Measurements from ENCODE around the gene ARID5A.

The ARID5A gene

GRCh38 chr2:96548558-96549465 is 12.3 kb downstream of the ARID5A start:
- peaks cover 18% of the 10 kb centered on the region; the same call in 1 of the 2 replicates for H3K36me3 ChIP-seq (ENCODE audit: insufficient read depth)
- H4K20me1 ChIP-seq (ENCODE audit: insufficient read depth), result peaks cover 36% of the 10 kb centered on the region
- no peak overlapping the region for H2AFZ ChIP-seq (ENCODE audit: low read depth)
- peaks cover 48% of the 10 kb centered on the region for H3K79me2 ChIP-seq (ENCODE audit: insufficient read depth, low read depth)
- no peak overlapping the region; the same call in 1 of the 2 replicates for H3K27ac ChIP-seq
- H3K4me2 ChIP-seq, result no peak overlapping the region
- no peak for TF ChIP-seq CTCF (conservative IDR thresholded peaks at IDR 0.05; ENCODE audit: low read depth, low read length)
- H3K9ac ChIP-seq, result no peak overlapping the region
- H3K4me3 ChIP-seq (IDR thresholded peaks at IDR 0.05; ENCODE audit: insufficient read depth, low read depth, low read length), result no peak overlapping the region
- no peaks in the 10 kb centered on the region for H3K27me3 ChIP-seq (ENCODE audit: insufficient read depth, low read depth)
- peaks cover 45% of the 10 kb centered on the region for H3K4me1 ChIP-seq (ENCODE audit: low read depth, poor library complexity, severe bottlenecking)

- Histone ChIP-seq H4K20me1 (ENCODE audit: insufficient read depth) (peaks cover 29% of the 10 kb centered on the region), H3K4me3 (IDR thresholded peaks at IDR 0.05; ENCODE audit: insufficient read depth, low read depth, low read length) (no peak overlapping the region), H3K4me2 (no peak overlapping the region), H3K27ac (no peak overlapping the region), H3K27me3 (ENCODE audit: insufficient read depth, low read depth) (no peaks in the 10 kb centered on the region), H3K79me2 (ENCODE audit: insufficient read depth, low read depth) (peaks cover 42% of the 10 kb centered on the region), H3K4me1 (ENCODE audit: low read depth, poor library complexity, severe bottlenecking) (peaks cover 39% of the 10 kb centered on the region), H3K9ac (no peak overlapping the region), H3K36me3 (ENCODE audit: insufficient read depth) (peaks cover 16% of the 10 kb centered on the region; the same call in 1 of the 2 replicates), H2AFZ (ENCODE audit: low read depth) (no peak overlapping the region)
- TF ChIP-seq CTCF (conservative IDR thresholded peaks at IDR 0.05; ENCODE audit: low read depth, low read length), result no peak
Measured at GRCh38 chr2:96549466-96549785, 12.9 kb downstream of the ARID5A start.

- no peak overlapping the region for H3K27ac ChIP-seq
- no peak for TF ChIP-seq CTCF (conservative IDR thresholded peaks at IDR 0.05; ENCODE audit: low read depth, low read length)
- peaks cover 12% of the 10 kb centered on the region; the same call in 1 of the 2 replicates for H3K36me3 ChIP-seq (ENCODE audit: insufficient read depth)
- peaks cover 35% of the 10 kb centered on the region for H3K79me2 ChIP-seq (ENCODE audit: insufficient read depth, low read depth)
- H3K27me3 ChIP-seq (ENCODE audit: insufficient read depth, low read depth), result no peaks in the 10 kb centered on the region
- no peak overlapping the region for H2AFZ ChIP-seq (ENCODE audit: low read depth)
- H4K20me1 ChIP-seq (ENCODE audit: insufficient read depth), result peaks cover 22% of the 10 kb centered on the region
- peaks cover 32% of the 10 kb centered on the region for H3K4me1 ChIP-seq (ENCODE audit: low read depth, poor library complexity, severe bottlenecking)
- H3K9ac ChIP-seq, result no peak overlapping the region
- H3K4me2 ChIP-seq, result no peak overlapping the region
- H3K4me3 ChIP-seq (IDR thresholded peaks at IDR 0.05; ENCODE audit: insufficient read depth, low read depth, low read length), result no peak overlapping the region
Measured at GRCh38 chr2:96549967-96550786, 13.6 kb downstream of the ARID5A start.

- Histone ChIP-seq H3K79me2 (ENCODE audit: insufficient read depth, low read depth) (peaks cover 27% of the 10 kb centered on the region), H3K4me1 (ENCODE audit: low read depth, poor library complexity, severe bottlenecking) (peaks cover 24% of the 10 kb centered on the region), H3K36me3 (ENCODE audit: insufficient read depth) (peaks cover 8% of the 10 kb centered on the region; the same call in 1 of the 2 replicates), H3K27me3 (ENCODE audit: insufficient read depth, low read depth) (no peaks in the 10 kb centered on the region), H4K20me1 (ENCODE audit: insufficient read depth) (peaks cover 14% of the 10 kb centered on the region), H3K27ac (no peak overlapping the region), H3K4me2 (no peak overlapping the region), H3K9ac (no peak overlapping the region), H3K4me3 (IDR thresholded peaks at IDR 0.05; ENCODE audit: insufficient read depth, low read depth, low read length) (no peak overlapping the region), H2AFZ (ENCODE audit: low read depth) (no peak overlapping the region)
- TF ChIP-seq CTCF (conservative IDR thresholded peaks at IDR 0.05; ENCODE audit: low read depth, low read length), result no peak
Measured at GRCh38 chr2:96550787-96551604, 14.4 kb downstream of the ARID5A start.

All from KMS-11 (cell line).